ENCODE measurements around the gene ZNF74.

Gene ZNF74

DNA sequence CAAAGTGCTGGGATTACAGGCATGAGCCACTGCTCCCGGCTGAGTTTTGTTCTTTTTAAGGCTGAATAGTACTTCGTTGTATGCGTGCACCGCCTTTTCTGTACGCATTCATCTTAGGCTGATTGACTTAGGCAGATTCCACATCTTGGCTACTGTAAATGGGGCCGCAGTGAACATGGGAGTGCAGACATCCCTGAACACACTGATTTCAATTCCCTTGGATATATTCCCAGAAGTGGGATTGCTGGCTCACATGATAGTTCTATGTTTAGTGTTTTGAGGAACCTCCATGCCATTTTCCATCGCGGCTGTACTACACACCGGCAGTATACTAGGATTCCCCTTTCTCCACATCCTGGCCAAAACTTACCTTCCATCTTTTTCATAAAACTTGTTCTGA is 10.4 kb upstream of the ZNF74 start:
- no peak overlapping the region for H2AFZ ChIP-seq (ENCODE audit: low read depth)

DNA sequence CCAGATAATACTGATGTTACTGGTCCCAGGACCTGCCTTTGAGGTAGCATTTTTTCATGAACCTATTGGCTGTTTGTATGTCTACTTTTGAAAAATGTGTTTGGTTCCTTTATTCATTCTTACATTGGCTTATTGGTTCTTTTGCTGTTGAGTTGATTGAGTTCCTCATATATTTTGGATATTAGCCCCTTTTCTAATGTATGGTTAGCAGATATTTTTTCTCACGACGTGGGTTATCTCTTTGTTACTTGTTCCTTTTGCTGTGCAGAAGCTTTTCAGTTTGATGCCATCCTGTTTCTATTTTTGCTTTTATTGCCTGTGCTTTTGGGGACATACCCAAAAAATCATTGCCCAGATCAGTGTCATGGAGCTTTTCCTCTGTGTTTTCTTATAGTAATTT is 9.8 kb upstream of the ZNF74 start:
- TF ChIP-seq, protein P1, sequence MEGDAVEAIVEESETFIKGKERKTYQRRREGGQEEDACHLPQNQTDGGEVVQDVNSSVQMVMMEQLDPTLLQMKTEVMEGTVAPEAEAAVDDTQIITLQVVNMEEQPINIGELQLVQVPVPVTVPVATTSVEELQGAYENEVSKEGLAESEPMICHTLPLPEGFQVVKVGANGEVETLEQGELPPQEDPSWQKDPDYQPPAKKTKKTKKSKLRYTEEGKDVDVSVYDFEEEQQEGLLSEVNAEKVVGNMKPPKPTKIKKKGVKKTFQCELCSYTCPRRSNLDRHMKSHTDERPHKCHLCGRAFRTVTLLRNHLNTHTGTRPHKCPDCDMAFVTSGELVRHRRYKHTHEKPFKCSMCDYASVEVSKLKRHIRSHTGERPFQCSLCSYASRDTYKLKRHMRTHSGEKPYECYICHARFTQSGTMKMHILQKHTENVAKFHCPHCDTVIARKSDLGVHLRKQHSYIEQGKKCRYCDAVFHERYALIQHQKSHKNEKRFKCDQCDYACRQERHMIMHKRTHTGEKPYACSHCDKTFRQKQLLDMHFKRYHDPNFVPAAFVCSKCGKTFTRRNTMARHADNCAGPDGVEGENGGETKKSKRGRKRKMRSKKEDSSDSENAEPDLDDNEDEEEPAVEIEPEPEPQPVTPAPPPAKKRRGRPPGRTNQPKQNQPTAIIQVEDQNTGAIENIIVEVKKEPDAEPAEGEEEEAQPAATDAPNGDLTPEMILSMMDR (conservative IDR thresholded peaks at IDR 0.05; ENCODE audit: low read depth, low read length): no peak
- Histone ChIP-seq H3K4me2 (no peak overlapping the region), H3K27me3 (ENCODE audit: insufficient read depth, low read depth) (no peaks in the 10 kb centered on the region)

More for the DNA sequence above, 10.4 kb upstream of the ZNF74 start:
- H3K36me3 ChIP-seq (ENCODE audit: insufficient read depth): no peaks in the 10 kb centered on the region
- no peak overlapping the region for H3K9ac ChIP-seq
- no peak overlapping the region for H3K27ac ChIP-seq
- H3K4me1 ChIP-seq (ENCODE audit: low read depth, poor library complexity, severe bottlenecking): peaks cover 7% of the 10 kb centered on the region
- H3K27me3 ChIP-seq (ENCODE audit: insufficient read depth, low read depth): no peaks in the 10 kb centered on the region
- no peaks in the 10 kb centered on the region for H4K20me1 ChIP-seq (ENCODE audit: insufficient read depth)
- no peak overlapping the region for H3K4me3 ChIP-seq (IDR thresholded peaks at IDR 0.05; ENCODE audit: insufficient read depth, low read depth, low read length)
- no peaks in the 10 kb centered on the region for H3K79me2 ChIP-seq (ENCODE audit: insufficient read depth, low read depth)
- H3K4me2 ChIP-seq: no peak overlapping the region
- TF ChIP-seq, protein P1 (conservative IDR thresholded peaks at IDR 0.05; ENCODE audit: low read depth, low read length): no peak

DNA sequence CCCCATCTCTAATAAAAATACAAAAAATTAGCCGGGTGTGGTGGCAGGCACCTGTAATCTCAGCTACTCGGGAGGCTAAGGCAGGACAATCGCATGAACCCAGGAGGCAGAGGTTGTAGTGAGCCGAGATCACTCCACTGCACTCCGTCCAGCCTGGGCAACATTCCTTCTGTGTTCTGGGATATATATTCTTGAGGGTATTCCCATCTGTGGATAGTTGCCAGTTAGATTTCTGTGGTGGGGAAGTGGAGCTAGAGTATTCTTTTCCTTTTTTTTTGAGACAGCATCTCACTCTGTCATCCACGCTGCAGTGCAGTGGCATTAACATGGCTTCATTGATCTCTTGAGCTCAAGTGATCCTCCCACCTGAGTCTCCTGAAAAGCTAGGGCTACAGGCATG is 9.1 kb upstream of the ZNF74 start:
- H4K20me1 ChIP-seq (ENCODE audit: insufficient read depth): no peaks in the 10 kb centered on the region
- no peak overlapping the region for H3K9ac ChIP-seq
- H3K4me1 ChIP-seq (ENCODE audit: low read depth, poor library complexity, severe bottlenecking): peaks cover 7% of the 10 kb centered on the region
- no peaks in the 10 kb centered on the region for H3K36me3 ChIP-seq (ENCODE audit: insufficient read depth)
- no peak overlapping the region for H2AFZ ChIP-seq (ENCODE audit: low read depth)
- no peaks in the 10 kb centered on the region for H3K27me3 ChIP-seq (ENCODE audit: insufficient read depth, low read depth)
- no peak overlapping the region for H3K27ac ChIP-seq
- no peak overlapping the region for H3K4me2 ChIP-seq
- TF ChIP-seq, protein P1 (conservative IDR thresholded peaks at IDR 0.05; ENCODE audit: low read depth, low read length): no peak
- H3K79me2 ChIP-seq (ENCODE audit: insufficient read depth, low read depth): no peaks in the 10 kb centered on the region
- H3K4me3 ChIP-seq (IDR thresholded peaks at IDR 0.05; ENCODE audit: insufficient read depth, low read depth, low read length): no peak overlapping the region

More for the DNA sequence above, 9.8 kb upstream of the ZNF74 start:
- H3K9ac ChIP-seq: no peak overlapping the region
- no peaks in the 10 kb centered on the region for H4K20me1 ChIP-seq (ENCODE audit: insufficient read depth)
- H3K79me2 ChIP-seq (ENCODE audit: insufficient read depth, low read depth): no peaks in the 10 kb centered on the region
- H3K4me1 ChIP-seq (ENCODE audit: low read depth, poor library complexity, severe bottlenecking): peaks cover 7% of the 10 kb centered on the region
- H2AFZ ChIP-seq (ENCODE audit: low read depth): no peak overlapping the region
- no peaks in the 10 kb centered on the region for H3K36me3 ChIP-seq (ENCODE audit: insufficient read depth)
- no peak overlapping the region for H3K4me3 ChIP-seq (IDR thresholded peaks at IDR 0.05; ENCODE audit: insufficient read depth, low read depth, low read length)
- H3K27ac ChIP-seq: no peak overlapping the region

DNA sequence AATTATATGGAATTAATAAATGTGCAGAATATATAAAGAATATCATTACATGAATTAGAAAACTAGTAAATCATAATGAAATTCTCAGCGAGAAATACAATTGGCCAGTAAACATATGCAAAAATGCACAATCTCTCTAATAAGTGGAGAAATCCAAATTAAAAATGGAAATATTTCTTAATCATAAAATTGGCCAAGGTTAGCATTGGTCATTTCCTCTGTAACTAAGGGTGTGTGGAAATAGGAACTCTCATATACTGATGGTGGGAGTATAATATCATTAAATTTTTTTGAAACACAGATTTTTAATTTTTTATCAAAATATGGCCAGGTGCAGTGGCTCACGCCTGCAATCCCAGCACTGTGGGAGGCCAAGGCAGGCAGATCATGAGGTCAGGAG is 7.6 kb upstream of the ZNF74 start:
- no peaks in the 10 kb centered on the region for H4K20me1 ChIP-seq (ENCODE audit: insufficient read depth)
- no peak overlapping the region for H3K27ac ChIP-seq
- no peak overlapping the region for H3K4me3 ChIP-seq (IDR thresholded peaks at IDR 0.05; ENCODE audit: insufficient read depth, low read depth, low read length)
- H3K4me1 ChIP-seq (ENCODE audit: low read depth, poor library complexity, severe bottlenecking): peaks cover 7% of the 10 kb centered on the region
- no peak overlapping the region for H3K4me2 ChIP-seq
- no peak overlapping the region for H2AFZ ChIP-seq (ENCODE audit: low read depth)
- H3K36me3 ChIP-seq (ENCODE audit: insufficient read depth): no peaks in the 10 kb centered on the region
- TF ChIP-seq, protein P1 (conservative IDR thresholded peaks at IDR 0.05; ENCODE audit: low read depth, low read length): no peak
- no peak overlapping the region for H3K9ac ChIP-seq
- H3K79me2 ChIP-seq (ENCODE audit: insufficient read depth, low read depth): no peaks in the 10 kb centered on the region
- no peaks in the 10 kb centered on the region for H3K27me3 ChIP-seq (ENCODE audit: insufficient read depth, low read depth)
